Hematopoietic multipotent progenitor cell treated with erythropoietin and hydrocortisone succinate and interleukin-3 and kit ligand, for 6 days (in vitro differentiated cells): Measurements from ENCODE around the gene MICAL2.
"Not testable (repeated sequence)": the region's sequence is repeated elsewhere in the genome, so short reads cannot be mapped to it uniquely, and the experiment has no call there.

Experiments used
- DNase-seq: peaks from one replicate; pipeline ENCODE4 v3.0.0-alpha.2; 2015

MICAL2 gene

GRCh38 chr11:12137938-12138731, 27.7 kb downstream of the MICAL2 start:
- no peak for DNase-seq

GRCh38 chr11:12139144-12139881, 28.9 kb downstream of the MICAL2 start:
- DNase-seq, result no peak

- no peak for DNase-seq
Measured at GRCh38 chr11:12140186-12140793, 29.9 kb downstream of the MICAL2 start.

- DNase-seq, result peak; percentile 69
Measured at GRCh38 chr11:12141283-12141682, 30.9 kb downstream of the MICAL2 start.

GRCh38 chr11:12142176-12142575, 31.8 kb downstream of the MICAL2 start:
- no peak for DNase-seq

- DNase-seq, result no peak
Measured at GRCh38 chr11:12142909-12143308, 32.5 kb downstream of the MICAL2 start.

GRCh38 chr11:12143461-12144258, 33.3 kb downstream of the MICAL2 start:
- DNase-seq, result no peak

- no peak for DNase-seq
Measured at GRCh38 chr11:12144330-12145174, 34.2 kb downstream of the MICAL2 start.

- not testable (repeated sequence) for DNase-seq
Measured at GRCh38 chr11:12146678-12147077, 36.3 kb downstream of the MICAL2 start.

GRCh38 chr11:12147827-12148226, 37.4 kb downstream of the MICAL2 start:
- no peak for DNase-seq

GRCh38 chr11:12148466-12148865, 38.1 kb downstream of the MICAL2 start:
- DNase-seq, result no peak

GRCh38 chr11:12148882-12149281, 38.5 kb downstream of the MICAL2 start:
- no peak for DNase-seq

GRCh38 chr11:12149672-12150225, 39.4 kb downstream of the MICAL2 start:
- DNase-seq, result peak; percentile 85

- DNase-seq, result peak; percentile 58
Measured at GRCh38 chr11:12150831-12151382, 40.5 kb downstream of the MICAL2 start.

GRCh38 chr11:12152321-12152720, 41.9 kb downstream of the MICAL2 start:
- peak; percentile 29 for DNase-seq

- no peak for DNase-seq
Measured at GRCh38 chr11:12154871-12155668, 44.7 kb downstream of the MICAL2 start.

GRCh38 chr11:12155696-12156095, 45.3 kb downstream of the MICAL2 start:
- DNase-seq, result no peak

GRCh38 chr11:12156301-12157140, 46.1 kb downstream of the MICAL2 start:
- no peak for DNase-seq

- DNase-seq, result peak; percentile 36
Measured at GRCh38 chr11:12157241-12157661, 46.9 kb downstream of the MICAL2 start.
